Measurements from ENCODE around the gene AKR7A3.
"Not testable (repeated sequence)": the region's sequence is repeated elsewhere in the genome, so short reads cannot be mapped to it uniquely, and the experiment has no call there.

AKR7A3 gene

DNA sequence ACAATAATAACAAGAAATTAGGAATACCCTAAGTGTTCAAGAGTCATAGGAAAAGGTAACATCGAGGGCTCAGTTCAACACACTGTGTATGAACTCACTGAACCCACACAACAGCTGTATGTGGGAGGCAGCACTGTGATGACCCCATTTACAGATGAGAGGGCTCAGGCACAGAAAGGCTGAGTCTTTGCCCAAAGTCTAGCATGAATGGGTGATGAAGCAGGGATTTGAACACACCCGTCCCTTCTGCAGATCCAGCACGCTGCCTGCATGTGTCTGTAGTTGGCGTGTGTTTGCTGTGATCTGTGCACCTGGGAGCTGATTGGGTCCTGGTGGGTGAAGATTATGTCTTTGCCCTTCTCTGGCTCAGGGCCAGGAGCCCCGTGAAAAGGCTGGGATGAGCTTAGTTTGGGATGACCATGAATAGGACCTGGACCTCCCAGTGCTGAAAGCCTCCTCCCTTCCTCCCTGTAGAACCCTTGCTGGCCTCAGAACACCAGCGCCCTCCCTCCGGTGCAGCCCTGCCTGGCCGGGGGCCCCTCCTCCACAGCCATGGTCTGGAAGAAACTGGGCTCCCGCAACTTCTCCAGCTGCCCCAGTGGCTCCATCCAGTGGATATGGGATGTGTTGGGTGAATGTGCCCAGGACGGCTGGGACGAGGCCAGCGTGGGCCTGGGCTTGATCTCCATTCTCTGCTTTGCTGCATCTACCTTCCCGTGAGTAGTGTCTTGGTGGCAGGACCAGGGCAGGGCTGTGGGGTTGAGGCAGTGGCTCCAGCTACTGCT is 28.7 kb upstream of the AKR7A3 start:
- no peak for DNase-seq (ENCODE audit: low read depth)

DNA sequence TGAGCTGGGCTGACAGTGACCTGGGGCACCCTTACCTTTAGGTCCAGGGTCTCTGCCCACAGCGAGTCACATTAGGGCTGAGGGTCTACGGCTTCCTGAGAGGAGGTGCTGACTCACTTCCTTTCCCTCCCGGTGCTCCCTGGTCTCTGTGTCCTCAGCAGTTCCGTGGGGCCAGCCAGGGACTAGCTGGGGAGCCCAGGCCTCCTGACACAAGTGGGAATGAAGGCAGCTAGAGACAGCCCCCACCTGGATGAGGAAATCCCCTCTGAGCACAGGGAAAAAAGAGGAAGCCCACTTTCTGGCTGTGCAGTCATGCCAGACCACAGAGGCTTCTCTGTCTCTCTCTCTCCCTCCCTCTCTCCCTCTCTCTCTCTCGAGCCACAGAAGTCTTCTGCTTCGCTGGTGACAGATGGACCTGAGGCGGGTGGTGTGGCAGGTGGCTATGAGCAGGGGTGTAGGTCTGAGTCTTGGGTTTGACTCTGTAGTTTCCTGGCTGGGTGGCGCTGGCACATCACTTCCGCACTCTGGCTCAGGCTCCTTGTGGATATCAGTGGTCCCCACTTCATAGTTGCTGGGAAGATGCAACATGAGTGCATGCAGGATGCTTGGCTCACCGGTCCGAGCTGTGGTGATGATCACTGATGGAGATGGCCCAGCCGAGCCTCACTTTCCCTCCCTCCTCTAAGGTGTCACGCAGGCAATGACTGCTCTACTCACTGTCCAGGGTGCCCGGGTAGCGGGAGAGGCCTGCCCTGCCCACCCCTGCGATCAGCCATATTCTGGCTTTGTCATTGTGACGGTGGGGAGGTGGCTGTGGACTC is 27.0 kb upstream of the AKR7A3 start:
- no peak for DNase-seq (ENCODE audit: low read depth)

DNA sequence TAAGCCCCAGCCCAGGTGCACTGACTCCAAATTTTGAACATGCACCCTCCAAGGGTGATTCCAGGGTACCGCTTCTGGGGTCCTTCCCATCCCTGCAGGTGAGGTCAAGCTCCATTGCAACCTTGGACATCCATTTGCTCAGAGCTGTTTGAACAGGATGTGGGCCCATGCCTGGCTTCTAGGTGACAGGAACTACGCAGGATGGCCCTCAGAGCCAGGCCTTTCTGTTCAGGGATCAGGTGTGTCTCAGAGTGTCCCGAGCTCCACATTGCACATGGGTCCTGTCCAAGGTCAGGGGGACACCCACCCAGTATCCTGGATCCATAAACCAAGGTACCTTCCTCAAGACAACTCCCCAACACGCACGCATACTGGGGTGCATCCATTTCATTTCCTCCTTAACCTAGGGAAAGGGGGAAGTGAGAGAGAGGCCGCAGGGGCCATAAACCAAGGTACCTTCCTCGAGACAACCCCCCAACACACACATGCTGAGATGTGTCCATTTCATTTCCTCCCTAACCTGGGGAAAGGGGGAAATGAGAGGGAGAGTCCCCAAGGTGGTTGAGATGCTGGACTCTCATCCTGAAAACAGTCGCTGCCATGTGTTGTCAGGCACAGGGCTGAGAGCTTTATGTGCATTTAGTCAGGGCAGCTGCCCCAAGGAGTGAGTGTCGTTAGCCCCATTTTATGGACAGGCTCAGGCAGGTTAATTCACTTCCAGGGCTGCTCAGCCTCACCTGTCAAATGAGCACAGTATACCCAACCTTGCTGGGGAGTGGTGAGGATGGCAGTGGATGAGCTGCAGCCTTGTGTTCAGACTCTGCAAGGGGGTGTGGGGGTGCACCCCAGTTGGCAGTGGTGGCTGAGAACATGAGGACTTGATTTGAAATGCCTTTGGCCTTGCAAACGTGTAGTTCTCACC is 25.7 kb upstream of the AKR7A3 start:
- DNase-seq (ENCODE audit: low read depth): no peak

DNA sequence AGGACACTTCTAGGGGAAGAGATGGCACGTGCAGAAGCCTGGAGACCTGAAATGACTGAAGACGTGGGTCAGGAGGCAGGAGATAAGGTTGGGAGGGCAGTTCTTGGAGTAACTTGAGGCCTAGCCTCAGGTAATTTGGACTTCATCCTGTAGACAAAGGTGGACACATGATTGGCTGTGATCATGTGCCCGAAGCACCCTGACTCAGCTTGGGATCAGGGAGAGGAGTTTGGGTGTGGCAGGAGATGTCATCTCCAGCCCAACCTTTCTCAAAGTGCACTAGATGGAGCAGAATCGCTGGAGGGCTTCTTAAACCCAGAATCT is 25.0 kb upstream of the AKR7A3 start:
- no peak for DNase-seq (ENCODE audit: low read depth)

DNA sequence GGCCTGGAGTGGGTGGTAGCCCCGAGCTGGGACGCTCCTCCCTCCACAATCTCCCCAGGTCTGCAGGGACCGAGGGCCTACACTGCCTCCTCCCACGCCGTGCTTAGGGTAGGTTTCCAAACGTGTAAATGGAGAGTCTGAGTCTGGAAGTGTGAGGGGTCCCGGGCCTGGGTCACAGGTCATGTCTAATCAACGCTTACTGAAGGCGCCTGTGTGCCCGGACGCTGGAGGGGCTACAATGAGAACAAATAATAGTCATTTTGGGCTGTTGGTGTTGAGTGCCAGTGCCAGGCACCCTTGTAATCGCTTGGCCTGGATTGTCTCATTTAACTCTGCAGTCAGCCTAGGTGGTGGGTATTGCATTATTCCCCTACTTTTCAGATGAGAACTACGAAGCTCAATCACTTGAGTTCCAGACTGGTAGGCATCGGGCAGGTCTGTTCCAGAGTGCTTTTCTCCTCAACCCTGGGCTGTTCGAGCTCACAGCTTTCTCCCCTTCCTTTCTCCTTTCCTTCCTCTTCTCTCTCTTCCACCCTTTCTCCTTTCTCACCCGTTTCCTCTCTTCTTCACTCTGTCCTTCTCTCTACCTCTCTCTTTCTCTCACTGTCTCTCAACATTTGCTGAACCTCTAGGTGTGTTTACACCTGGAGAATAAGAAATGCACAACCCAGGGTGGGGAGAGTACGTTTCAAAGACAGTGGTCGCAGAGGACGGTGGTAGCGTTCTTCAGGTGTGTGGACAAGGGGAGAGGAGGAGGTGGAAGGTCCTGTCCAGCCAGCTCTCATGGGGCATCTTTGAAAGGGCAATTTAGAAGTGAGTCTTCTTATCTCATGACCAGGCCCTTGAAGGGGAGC is 24.4 kb upstream of the AKR7A3 start:
- DNase-seq (ENCODE audit: low read depth): no peak

DNA sequence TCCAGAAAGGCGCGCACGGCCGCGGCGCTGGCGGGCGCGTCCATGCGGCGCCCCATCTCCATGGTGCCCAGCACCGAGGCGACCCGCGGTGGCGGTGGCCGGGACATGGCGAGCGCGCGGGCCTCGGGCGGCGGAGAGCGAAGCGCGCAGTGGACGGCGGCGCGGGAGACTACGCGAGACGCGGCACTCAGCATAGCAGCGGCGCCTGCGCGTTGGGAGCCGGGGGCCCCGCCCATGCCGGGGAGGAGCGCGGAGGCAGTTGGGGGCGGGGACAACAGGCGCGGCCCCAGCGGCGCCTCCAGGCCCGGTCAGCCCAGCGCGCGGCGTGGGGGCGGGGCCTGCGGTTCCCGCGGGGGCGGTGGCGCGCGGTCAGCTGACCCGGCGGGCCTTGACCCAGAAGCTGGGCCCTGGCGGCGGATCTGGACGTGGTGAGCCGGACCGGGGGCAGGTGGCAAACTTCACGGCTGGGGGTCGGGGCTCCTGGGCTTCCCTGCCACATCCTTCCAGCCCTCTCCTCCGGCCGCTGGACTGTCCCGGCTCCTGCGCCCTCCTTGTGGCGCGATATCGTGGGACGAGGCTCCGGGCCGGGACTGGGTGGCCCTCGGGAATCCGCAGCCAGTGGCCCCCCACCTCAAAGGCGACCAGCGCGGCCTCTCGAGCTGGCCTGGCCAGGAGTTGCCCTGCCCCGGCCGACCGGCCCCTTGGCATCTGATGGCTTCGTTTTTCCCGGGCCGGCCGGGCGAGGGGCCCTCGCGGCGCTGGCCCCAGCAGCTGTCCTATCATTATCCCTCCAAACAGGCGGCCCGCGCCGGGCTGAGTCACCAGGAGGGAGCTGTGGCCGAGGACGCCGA is 23.6 kb upstream of the AKR7A3 start, which contains the start of the genes AKR7A2 and SLC66A1:
Gene AKR7A2 (minus strand): TSS at position 214 of the 851 bp plus-strand sequence. CDS start 20 bp downstream, at position 194.
Gene SLC66A1 (plus strand): TSS at position 396 of the 851 bp plus-strand sequence. CDS start 5,352 bp downstream, outside the sequence.
- DNase-seq (ENCODE audit: low read depth): peak; percentile 79

DNA sequence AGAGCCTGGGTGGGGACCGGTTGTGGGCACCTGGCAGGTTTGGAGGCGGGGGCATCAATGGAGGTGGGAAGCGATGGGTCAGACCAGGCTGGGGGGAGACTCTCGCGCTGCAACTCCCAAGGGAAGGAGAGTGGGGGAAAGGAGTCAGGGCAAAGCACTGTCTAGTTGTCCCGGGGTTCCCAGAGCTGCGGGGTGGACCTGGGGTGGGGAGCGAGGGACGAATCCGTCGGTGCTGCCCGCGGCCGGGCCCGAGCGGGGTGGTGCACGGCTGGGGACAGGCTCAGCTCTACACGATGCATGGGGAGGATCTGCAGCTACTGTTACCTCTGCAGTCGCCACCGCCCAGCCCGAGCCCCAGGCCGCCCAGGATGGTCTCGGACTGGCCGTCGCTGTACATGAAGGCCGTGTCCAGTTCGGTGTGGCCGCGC is 22.9 kb upstream of the AKR7A3 start:
- no peak for DNase-seq (ENCODE audit: low read depth)

DNA sequence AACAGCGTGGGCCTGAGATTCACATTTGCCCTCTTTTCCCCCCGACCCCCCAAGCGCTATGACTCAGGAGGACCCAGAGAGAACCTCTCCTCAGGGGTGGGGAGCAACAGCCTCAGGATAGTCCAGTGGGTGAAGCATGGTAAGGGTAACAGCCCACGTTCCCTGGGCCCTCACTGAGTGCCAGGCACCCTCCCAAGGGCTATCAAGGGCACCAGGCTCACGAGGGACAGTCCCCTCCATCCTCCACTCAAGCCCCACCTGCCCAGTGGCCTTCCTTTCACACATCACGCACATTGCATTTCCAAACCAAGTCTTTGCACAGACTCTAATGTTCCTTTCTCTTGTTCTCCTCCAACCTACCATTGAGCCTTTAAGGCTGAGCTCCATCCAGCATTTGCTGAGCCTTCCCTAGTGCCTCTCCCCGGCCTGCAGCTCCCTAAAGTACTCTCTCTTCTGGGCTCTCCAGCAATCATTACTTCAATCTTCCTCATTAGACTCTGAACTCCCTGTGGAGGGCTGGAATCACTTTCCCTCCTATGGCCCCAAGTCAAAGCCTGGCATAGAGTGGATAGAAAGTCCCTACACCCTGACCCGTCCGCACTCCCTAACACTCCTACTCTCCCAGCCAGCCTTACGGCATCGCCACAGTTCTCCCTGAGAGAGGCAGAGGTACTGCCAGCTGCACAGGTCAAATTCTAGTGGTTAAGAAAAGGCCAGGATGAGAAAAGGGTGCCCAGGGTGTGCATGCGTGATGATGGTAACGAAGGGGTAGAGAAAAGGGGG is 22.3 kb upstream of the AKR7A3 start:
- no peak for DNase-seq (ENCODE audit: low read depth)

DNA sequence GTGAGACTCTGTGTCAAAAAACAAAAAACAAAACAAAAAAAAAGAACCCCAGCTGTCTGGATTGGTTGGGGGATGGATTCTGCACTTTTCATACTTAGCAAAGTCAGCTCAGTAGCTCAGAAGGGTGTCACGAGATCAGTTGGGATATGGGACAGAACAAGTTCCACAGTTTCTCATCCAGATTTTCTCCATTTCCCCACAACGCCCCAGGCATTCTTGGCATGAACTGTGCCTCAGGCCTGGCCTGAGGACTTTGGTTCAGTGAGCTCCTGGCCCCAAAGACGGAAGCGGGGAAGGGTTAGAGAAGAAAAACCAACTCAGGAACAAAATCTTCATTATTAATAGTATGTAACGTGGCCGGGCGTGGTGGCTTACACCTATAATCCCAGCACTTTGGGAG is 21.5 kb upstream of the AKR7A3 start:
- no peak for DNase-seq (ENCODE audit: low read depth)

DNA sequence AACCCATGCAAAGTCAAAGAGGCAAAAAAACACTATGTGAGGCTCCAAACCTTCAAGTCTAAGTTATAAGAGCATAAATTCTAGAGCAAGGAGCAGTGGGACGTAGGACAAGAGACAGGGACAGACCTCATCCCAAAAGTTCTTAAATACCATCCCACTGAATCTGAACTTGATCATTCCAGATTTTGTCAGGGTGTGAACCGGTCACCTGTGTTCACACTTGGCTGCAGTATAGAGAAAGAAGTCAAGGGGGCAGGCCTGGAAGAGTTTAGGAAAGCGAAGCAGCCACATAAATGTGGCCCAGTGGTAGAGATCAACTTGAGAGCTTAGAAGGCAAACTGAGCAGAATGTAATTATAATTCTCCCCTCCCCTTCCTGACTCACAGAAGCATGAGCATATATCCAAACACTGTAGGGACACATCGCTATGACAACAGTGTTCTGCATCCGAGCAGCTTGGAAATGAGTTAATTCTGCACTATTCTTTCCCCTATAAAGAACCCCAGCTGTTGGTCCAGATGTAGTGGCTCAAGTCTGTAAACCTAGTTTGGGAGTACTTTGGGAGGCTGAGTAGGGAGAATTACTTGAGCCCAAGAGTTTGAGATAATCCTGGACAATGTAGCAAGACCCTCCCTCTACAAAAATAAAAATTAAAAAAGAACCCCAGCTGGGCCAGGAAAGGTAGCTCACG is 20.7 kb upstream of the AKR7A3 start:
- no peak for DNase-seq (ENCODE audit: low read depth)

DNA sequence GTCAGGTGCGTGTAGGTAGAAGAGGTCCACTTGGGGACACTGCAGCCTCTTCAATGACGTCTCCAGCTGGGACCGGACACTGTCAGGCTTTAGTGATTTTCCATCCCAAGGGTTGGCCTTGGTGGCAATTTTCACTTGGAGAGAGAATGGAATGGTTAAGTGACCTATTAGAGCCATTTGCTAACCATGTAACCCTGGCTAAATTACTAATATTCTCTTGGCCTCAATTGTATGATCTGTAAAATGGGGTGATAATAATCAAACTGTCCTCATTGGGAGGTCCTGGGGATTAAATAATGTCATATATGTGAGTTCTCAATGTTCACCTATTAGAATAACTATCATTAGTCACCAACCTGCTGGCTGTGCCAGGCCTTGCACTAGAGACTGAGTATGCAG is 19.9 kb upstream of the AKR7A3 start:
- DNase-seq (ENCODE audit: low read depth): no peak

DNA sequence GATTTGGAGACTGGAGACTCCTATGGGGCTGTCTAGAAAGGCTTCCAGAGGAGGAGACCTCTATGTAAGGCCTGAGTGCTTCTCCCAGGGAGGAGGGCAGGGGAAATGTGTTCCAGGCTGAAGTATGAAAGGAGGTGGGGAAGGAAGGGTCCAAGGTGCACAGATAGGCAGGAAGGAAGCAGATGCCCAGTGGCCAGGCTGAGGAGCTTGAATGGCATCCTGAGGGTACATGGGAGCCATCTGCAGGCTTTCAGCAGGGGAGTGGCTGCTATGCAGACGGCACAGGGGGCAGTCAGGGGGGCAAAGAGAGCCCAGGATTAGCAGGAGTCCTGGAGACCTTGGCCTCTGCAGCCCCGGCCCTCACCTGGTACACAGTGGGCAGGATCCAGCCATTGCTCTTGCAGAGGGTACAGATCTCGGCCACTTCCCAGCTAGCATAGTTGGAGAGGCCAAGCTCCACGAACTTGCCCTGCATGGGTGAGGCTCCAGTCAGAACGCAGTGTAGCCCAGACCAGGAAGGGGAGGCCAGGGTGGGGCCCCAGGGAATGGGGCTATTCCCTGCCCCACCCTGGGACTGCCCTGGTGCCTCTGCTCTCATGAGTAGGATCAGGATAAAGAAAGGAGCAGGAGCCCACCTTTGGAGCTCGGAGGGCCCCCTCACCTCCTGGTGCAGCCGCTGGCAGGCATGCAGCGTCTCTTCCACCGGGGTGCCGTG is 19.4 kb upstream of the AKR7A3 start:
- no peak for DNase-seq (ENCODE audit: low read depth)

DNA sequence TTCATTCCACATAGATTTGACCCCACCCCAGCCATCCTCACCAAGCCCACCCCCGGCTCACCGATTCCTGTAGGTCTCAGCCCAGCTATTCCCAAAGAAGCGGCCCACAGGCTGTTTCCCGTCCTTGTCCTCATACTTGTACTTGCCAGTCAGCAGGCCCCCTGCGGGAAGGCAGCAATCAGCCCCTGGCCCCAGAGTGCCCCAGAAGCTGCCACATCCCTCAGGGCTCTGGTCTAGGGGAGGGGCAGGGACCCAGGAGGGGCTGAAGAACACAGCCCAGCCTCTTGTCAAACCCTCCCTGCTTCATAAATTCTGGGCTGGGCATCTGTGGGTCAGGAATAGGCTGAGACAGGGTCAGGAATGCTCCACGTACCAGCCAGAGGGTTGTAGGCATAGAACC is 18.4 kb upstream of the AKR7A3 start:
- no peak for DNase-seq (ENCODE audit: low read depth)

DNA sequence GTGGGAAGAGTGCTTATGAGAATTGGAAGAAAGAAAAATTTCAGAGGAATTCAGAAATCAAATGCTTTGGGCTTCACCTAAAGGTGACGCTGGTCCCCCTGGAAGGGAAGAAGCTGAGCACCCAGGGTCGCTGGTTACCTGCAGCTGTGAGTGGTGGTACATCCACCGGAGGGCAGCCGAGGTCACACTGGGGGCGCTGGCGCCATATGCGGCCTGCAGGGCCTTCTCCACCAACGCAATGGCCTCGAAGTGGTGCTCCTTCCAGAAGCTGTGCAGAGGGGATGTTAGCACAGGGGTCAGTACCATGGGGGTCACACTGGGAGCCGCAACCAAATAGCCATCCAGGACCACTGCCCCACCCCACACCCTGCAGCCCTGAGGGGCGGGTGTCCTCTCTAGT is 17.3 kb upstream of the AKR7A3 start:
- DNase-seq (ENCODE audit: low read depth): no peak

DNA sequence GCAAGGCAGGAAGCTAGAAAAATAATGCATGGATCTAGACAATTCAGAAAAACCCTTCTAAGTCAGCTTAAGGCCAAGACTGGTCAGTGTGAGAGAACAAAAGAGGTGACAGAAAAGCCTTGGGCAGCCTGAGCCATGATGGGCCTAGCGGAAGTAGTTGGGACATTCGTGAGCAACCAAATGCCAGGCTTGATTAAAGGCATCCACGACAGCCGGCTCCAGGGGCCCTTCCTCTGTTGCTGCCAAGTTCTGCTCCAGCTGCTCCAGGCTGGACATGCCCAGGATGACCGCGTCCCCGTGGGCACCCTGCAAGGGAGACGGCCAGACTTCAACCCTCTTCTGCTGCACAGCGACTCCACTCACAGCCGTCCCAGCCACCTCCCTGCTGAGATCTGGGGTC is 15.5 kb upstream of the AKR7A3 start:
- DNase-seq (ENCODE audit: low read depth): not testable (repeated sequence)

DNA sequence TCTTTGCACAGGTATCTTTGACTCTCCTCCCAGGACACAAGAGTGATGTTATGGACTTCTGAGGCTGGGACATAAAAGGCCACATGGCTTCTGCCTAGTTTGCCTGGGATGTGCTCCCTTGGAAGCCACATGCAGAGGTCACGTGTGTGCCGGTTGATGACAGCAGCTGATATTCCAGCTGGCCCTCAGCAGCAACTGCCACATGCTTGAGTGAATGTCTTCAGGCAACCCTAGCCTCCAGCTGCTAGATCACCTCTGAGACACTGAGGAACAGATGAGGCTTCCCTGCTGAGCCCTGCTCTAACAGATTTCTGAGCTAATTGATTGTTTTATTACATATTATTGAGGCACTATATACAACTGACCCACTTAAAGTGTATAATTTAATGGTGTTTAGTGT is 11.6 kb upstream of the AKR7A3 start:
- DNase-seq (ENCODE audit: low read depth): no peak

DNA sequence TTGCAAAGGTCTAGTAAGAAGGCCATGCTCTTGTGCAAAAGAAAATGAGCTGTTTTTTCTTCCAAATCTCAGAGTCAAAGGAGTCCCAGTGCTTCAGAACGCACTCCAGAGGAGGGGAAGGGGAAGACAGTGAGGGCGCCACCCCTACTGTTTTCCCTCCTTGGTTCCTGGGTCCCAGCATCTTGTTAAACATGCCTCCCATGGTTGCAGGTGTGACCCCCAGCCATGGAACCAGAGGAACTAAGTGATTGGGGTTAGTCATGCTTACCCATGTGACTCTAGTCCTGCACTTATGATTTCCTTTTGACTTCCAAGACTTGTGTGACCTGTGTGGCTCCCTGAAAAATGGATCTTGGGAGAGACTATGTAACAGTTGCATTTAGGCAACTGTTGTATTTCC is 6.1 kb upstream of the AKR7A3 start:
- DNase-seq (ENCODE audit: low read depth): no peak

DNA sequence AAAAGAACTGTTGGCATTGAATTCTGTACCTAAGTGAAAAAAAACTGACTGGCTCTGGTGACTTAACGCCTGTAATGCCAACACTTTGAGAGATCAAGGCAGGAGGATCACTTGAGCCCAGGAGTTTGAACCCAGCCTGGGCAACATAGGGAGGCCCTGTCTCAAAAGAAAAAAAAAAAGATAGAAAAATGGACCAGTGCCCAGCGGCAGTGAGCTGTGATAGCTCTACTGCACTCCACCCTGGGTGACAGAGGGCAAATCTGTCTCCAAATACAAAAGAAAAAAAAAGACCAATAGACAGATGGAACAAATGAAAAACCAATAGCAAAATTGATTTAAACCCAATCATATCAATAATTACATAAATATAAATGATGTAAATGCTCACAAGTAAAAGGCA is 674 bp upstream of the AKR7A3 start:
- no peak for DNase-seq (ENCODE audit: low read depth)
